ENCODE data around the gene HBP1. TPM values are rescaled to one million over a fixed set of nuclear protein-coding genes. Genes with fewer than 3 reads are reported as not detected.
"Not testable (repeated sequence)": the region's sequence is repeated elsewhere in the genome, so short reads cannot be mapped to it uniquely, and the experiment has no call there.

Gene HBP1
- 131 and 174 TPM in 2 replicates for total RNA-seq

- peak; percentile 100 for DNase-seq (ENCODE audit: low read depth in 2 of 2)
These were observed at the start of gene HBP1 for GRCh38 chr7:107168233-107169119. HBP1 (plus strand) TSS chr7:107169003; CDS start chr7:107179894, 10,891 bp downstream.

- DNase-seq (ENCODE audit: low read depth in 2 of 2) = no peak
These were observed 49.3 kb upstream of the HBP1 start for GRCh38 chr7:107119376-107120105.

GRCh38 chr7:107122486-107122911 is 46.3 kb upstream of the HBP1 start:
- no peak for DNase-seq (ENCODE audit: low read depth in 2 of 2)

GRCh38 chr7:107123392-107123791 is 45.4 kb upstream of the HBP1 start:
- DNase-seq (ENCODE audit: low read depth in 2 of 2) = no peak

- DNase-seq (ENCODE audit: low read depth in 2 of 2) = no peak
These were observed 43.3 kb upstream of the HBP1 start for GRCh38 chr7:107125475-107125874.

- no peak for DNase-seq (ENCODE audit: low read depth in 2 of 2)
These were observed 40.6 kb upstream of the HBP1 start for GRCh38 chr7:107128217-107128616.

- no peak for DNase-seq (ENCODE audit: low read depth in 2 of 2)
These were observed 40.1 kb upstream of the HBP1 start for GRCh38 chr7:107128748-107129147.

GRCh38 chr7:107130487-107131220 is 38.1 kb upstream of the HBP1 start:
- no peak for DNase-seq (ENCODE audit: low read depth in 2 of 2)

- no peak for DNase-seq (ENCODE audit: low read depth in 2 of 2)
These were observed 35.4 kb upstream of the HBP1 start for GRCh38 chr7:107133396-107133795.

- DNase-seq (ENCODE audit: low read depth in 2 of 2) = no peak
These were observed 29.9 kb upstream of the HBP1 start for GRCh38 chr7:107138696-107139420.

- DNase-seq (ENCODE audit: low read depth in 2 of 2) = not testable (repeated sequence)
These were observed 24.9 kb upstream of the HBP1 start for GRCh38 chr7:107143875-107144274.

- no peak for DNase-seq (ENCODE audit: low read depth in 2 of 2)
These were observed 23.6 kb upstream of the HBP1 start for GRCh38 chr7:107145067-107145838.

GRCh38 chr7:107147464-107148393 is 21.1 kb upstream of the HBP1 start:
- DNase-seq (ENCODE audit: low read depth in 2 of 2) = peak; percentile 61 to 67

GRCh38 chr7:107148721-107149120 is 20.1 kb upstream of the HBP1 start:
- no peak for DNase-seq (ENCODE audit: low read depth in 2 of 2)

- no peak for DNase-seq (ENCODE audit: low read depth in 2 of 2)
These were observed 18.9 kb upstream of the HBP1 start for GRCh38 chr7:107149863-107150262.

- DNase-seq (ENCODE audit: low read depth in 2 of 2) = peak; percentile 81 to 90
These were observed 18.3 kb upstream of the HBP1 start for GRCh38 chr7:107150375-107151073.

- no peak for DNase-seq (ENCODE audit: low read depth in 2 of 2)
These were observed 17.3 kb upstream of the HBP1 start for GRCh38 chr7:107151538-107151937.

- peak in 1 of 2 donors; percentile 65 for DNase-seq (ENCODE audit: low read depth in 2 of 2)
These were observed 16.8 kb upstream of the HBP1 start for GRCh38 chr7:107152011-107152410.

GRCh38 chr7:107154826-107155225 is 14.0 kb upstream of the HBP1 start:
- no peak for DNase-seq (ENCODE audit: low read depth in 2 of 2)

All from lung microvascular endothelial cell (primary cell).